Brain microvascular endothelial cell (primary cell): ENCODE data around the gene TMEM19.
"Not testable (repeated sequence)": the region's sequence is repeated elsewhere in the genome, so short reads cannot be mapped to it uniquely, and the experiment has no call there.

Experiments used
- DNase-seq: peaks from one replicate; pipeline ENCODE4 v3.0.0-alpha.2; 2020
- H3K27ac ChIP-seq: fragments of 250-450 bp; sonication (Bioruptor Pico); 2 replicates; pipeline ENCODE4 v1.5.1; 2020; ENCODE audit warnings: mild to moderate bottlenecking, moderate library complexity
- H3K27me3 ChIP-seq: fragments of 250-450 bp; sonication (Bioruptor Pico); replicated peaks from 2 replicates; pipeline ENCODE4 v1.5.1; 2020; ENCODE audit warnings: mild to moderate bottlenecking
- H3K36me3 ChIP-seq: fragments of 250-450 bp; sonication (Bioruptor Pico); replicated peaks from 2 replicates; pipeline ENCODE4 v1.5.1; 2020; ENCODE audit warnings: mild to moderate bottlenecking
- H3K4me3 ChIP-seq: 2 replicates; pipeline ENCODE4 v1.5.1; 2011; ENCODE audit warnings: low read depth, mild to moderate bottlenecking, control low read depth, low read length, moderate library complexity
- CTCF ChIP-seq: IDR thresholded peaks from 2 replicates; pipeline ENCODE4 v1.5.1; 2011; ENCODE audit warnings: low read depth, mild to moderate bottlenecking, moderate library complexity, low read length, control low read depth, inconsistent platforms; ENCODE audit errors: missing control alignments
- in situ Hi-C: cut with HindIII; loops from 2 replicates; pipeline ENCODE4 v1.10.0; 2017; ENCODE audit warnings: low sequenced_read_pairs, low pct_ligation_motif_present

TMEM19 gene

GRCh38 chr12:71694099-71694820 lies 8.4 kb downstream of the TMEM19 start:
- Histone ChIP-seq H3K27me3 (no peaks in the 10 kb centered on the region), H3K36me3 (no peaks in the 10 kb centered on the region), H3K4me3 (no peak overlapping the region), H3K27ac (no peak overlapping the region)
- DNase-seq = no peak
- no peak for TF ChIP-seq CTCF
- in situ Hi-C loops = no loop called here

GRCh38 chr12:71695782-71696181 lies 9.9 kb downstream of the TMEM19 start:
- Histone ChIP-seq H3K4me3 (no peak overlapping the region), H3K36me3 (no peaks in the 10 kb centered on the region), H3K27ac (no peak overlapping the region), H3K27me3 (no peaks in the 10 kb centered on the region)
- DNase-seq = no peak
- no peak for TF ChIP-seq CTCF
- in situ Hi-C loops = no loop called here

GRCh38 chr12:71702181-71702580 lies 16.3 kb downstream of the TMEM19 start:
- H3K4me3 ChIP-seq, H3K36me3 ChIP-seq, H3K27ac ChIP-seq, H3K27me3 ChIP-seq, in situ Hi-C loops, DNase-seq: not testable (repeated sequence)

- TF ChIP-seq CTCF = no peak
- no peak for DNase-seq
- H3K4me3 ChIP-seq = no peak overlapping the region
- H3K27me3 ChIP-seq = no peaks in the 10 kb centered on the region
- in situ Hi-C loops = no loop called here
- H3K27ac ChIP-seq = no peak overlapping the region
- H3K36me3 ChIP-seq = no peaks in the 10 kb centered on the region
These were observed 16.7 kb downstream of the TMEM19 start for GRCh38 chr12:71702590-71702989.

- Histone ChIP-seq H3K27ac (no peak overlapping the region), H3K36me3 (no peaks in the 10 kb centered on the region), H3K4me3 (no peak overlapping the region), H3K27me3 (no peaks in the 10 kb centered on the region)
- no peak for TF ChIP-seq CTCF
- in situ Hi-C loops = no loop called here
- no peak for DNase-seq
These were observed 17.3 kb downstream of the TMEM19 start for GRCh38 chr12:71703206-71703605.

GRCh38 chr12:71704920-71705319 lies 19.0 kb downstream of the TMEM19 start:
- TF ChIP-seq CTCF = no peak
- H3K36me3 ChIP-seq = no peaks in the 10 kb centered on the region
- H3K4me3 ChIP-seq = no peak overlapping the region
- H3K27ac ChIP-seq = no peak overlapping the region
- no peak for DNase-seq
- in situ Hi-C loops = no loop called here
- no peaks in the 10 kb centered on the region for H3K27me3 ChIP-seq
